ENCODE measurements around the gene INMT.

DNA sequence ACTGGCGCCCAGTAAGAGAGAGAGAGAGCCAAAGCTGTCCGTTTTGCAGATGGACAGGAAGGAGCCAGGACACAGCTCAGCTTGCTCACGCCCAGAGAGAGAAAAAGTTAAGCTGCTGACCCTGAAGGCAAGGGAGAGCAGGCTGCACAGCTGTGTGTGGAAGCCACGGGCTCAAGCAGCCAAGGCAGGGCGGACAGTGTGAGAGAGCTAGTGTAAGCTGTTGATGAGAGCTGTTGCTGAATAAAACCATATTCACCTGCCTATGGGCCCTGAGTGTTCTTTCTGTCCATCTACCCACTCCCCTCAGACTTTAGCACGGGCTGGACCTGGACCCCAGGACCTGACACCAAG is 5.4 kb downstream of the INMT start:
- TF ChIP-seq, protein P1, sequence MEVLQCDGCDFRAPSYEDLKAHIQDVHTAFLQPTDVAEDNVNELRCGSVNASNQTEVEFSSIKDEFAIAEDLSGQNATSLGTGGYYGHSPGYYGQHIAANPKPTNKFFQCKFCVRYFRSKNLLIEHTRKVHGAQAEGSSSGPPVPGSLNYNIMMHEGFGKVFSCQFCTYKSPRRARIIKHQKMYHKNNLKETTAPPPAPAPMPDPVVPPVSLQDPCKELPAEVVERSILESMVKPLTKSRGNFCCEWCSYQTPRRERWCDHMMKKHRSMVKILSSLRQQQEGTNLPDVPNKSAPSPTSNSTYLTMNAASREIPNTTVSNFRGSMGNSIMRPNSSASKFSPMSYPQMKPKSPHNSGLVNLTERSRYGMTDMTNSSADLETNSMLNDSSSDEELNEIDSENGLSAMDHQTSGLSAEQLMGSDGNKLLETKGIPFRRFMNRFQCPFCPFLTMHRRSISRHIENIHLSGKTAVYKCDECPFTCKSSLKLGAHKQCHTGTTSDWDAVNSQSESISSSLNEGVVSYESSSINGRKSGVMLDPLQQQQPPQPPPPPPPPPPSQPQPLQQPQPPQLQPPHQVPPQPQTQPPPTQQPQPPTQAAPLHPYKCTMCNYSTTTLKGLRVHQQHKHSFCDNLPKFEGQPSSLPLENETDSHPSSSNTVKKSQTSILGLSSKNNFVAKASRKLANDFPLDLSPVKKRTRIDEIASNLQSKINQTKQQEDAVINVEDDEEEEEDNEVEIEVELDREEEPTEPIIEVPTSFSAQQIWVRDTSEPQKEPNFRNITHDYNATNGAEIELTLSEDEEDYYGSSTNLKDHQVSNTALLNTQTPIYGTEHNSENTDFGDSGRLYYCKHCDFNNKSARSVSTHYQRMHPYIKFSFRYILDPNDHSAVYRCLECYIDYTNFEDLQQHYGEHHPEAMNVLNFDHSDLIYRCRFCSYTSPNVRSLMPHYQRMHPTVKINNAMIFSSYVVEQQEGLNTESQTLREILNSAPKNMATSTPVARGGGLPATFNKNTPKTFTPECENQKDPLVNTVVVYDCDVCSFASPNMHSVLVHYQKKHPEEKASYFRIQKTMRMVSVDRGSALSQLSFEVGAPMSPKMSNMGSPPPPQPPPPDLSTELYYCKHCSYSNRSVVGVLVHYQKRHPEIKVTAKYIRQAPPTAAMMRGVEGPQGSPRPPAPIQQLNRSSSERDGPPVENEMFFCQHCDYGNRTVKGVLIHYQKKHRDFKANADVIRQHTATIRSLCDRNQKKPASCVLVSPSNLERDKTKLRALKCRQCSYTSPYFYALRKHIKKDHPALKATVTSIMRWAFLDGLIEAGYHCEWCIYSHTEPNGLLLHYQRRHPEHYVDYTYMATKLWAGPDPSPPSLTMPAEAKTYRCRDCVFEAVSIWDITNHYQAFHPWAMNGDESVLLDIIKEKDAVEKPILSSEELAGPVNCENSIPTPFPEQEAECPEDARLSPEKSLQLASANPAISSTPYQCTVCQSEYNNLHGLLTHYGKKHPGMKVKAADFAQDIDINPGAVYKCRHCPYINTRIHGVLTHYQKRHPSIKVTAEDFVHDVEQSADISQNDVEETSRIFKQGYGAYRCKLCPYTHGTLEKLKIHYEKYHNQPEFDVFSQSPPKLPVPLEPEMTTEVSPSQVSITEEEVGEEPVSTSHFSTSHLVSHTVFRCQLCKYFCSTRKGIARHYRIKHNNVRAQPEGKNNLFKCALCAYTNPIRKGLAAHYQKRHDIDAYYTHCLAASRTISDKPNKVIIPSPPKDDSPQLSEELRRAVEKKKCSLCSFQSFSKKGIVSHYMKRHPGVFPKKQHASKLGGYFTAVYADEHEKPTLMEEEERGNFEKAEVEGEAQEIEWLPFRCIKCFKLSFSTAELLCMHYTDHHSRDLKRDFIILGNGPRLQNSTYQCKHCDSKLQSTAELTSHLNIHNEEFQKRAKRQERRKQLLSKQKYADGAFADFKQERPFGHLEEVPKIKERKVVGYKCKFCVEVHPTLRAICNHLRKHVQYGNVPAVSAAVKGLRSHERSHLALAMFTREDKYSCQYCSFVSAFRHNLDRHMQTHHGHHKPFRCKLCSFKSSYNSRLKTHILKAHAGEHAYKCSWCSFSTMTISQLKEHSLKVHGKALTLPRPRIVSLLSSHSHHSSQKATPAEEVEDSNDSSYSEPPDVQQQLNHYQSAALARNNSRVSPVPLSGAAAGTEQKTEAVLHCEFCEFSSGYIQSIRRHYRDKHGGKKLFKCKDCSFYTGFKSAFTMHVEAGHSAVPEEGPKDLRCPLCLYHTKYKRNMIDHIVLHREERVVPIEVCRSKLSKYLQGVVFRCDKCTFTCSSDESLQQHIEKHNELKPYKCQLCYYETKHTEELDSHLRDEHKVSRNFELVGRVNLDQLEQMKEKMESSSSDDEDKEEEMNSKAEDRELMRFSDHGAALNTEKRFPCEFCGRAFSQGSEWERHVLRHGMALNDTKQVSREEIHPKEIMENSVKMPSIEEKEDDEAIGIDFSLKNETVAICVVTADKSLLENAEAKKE (CRISPR knock-in tag; IDR thresholded peaks at IDR 0.05), result no peak
- TF ChIP-seq, protein P2, sequence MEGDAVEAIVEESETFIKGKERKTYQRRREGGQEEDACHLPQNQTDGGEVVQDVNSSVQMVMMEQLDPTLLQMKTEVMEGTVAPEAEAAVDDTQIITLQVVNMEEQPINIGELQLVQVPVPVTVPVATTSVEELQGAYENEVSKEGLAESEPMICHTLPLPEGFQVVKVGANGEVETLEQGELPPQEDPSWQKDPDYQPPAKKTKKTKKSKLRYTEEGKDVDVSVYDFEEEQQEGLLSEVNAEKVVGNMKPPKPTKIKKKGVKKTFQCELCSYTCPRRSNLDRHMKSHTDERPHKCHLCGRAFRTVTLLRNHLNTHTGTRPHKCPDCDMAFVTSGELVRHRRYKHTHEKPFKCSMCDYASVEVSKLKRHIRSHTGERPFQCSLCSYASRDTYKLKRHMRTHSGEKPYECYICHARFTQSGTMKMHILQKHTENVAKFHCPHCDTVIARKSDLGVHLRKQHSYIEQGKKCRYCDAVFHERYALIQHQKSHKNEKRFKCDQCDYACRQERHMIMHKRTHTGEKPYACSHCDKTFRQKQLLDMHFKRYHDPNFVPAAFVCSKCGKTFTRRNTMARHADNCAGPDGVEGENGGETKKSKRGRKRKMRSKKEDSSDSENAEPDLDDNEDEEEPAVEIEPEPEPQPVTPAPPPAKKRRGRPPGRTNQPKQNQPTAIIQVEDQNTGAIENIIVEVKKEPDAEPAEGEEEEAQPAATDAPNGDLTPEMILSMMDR (conservative IDR thresholded peaks at IDR 0.05; ENCODE audit: low read depth in 2 of 2), result no peak
- no peak for TF ChIP-seq NANOG (IDR thresholded peaks at IDR 0.05; ENCODE audit: borderline replicate concordance)
- no peak for TF ChIP-seq EZH2 (IDR thresholded peaks at IDR 0.05; ENCODE audit: low read depth, unreplicated experiment)
- TF ChIP-seq EZH2phosphoT487 (IDR thresholded peaks at IDR 0.05; ENCODE audit: unreplicated experiment), result no peak
- no peak for TF ChIP-seq POLR2AphosphoS5 (IDR thresholded peaks at IDR 0.05; ENCODE audit: low read depth)

Data from GM23338 (cell line).